T-helper 2 cell treated with Interferon-gamma antibody and Interleukin-4, amounts not matched to agents 5 μg/mL and 100 μg/mL, for 36 hours (primary cell): ENCODE measurements around the gene CHD9.
"Not testable (repeated sequence)": the region's sequence is repeated elsewhere in the genome, so short reads cannot be mapped to it uniquely, and the experiment has no call there.

Experiments used
- DNase-seq: peaks from one replicate; pipeline ENCODE4 v3.0.0; 2021; ENCODE audit warnings: low spot score
- H3K27ac Mint-ChIP-seq: one replicate; pipeline ENCODE4 v1.8.0; 2021; ENCODE audit warnings: mild to moderate bottlenecking, mixed read lengths
- H3K27me3 Mint-ChIP-seq: one replicate; pipeline ENCODE4 v1.8.0; 2021; ENCODE audit warnings: low read depth, mixed read lengths
- H3K36me3 Mint-ChIP-seq: one replicate; pipeline ENCODE4 v1.8.0; 2021; ENCODE audit warnings: low read depth, mixed read lengths
- H3K4me1 Mint-ChIP-seq: one replicate; pipeline ENCODE4 v1.8.0; 2021; ENCODE audit warnings: low read depth, mixed read lengths
- H3K4me3 Mint-ChIP-seq: one replicate; pipeline ENCODE4 v1.8.0; 2022; ENCODE audit warnings: mild to moderate bottlenecking, moderate library complexity, mixed read lengths
- H3K9me3 Mint-ChIP-seq: one replicate; pipeline ENCODE4 v1.8.0; 2021; ENCODE audit warnings: mixed read lengths

Gene CHD9

DNA sequence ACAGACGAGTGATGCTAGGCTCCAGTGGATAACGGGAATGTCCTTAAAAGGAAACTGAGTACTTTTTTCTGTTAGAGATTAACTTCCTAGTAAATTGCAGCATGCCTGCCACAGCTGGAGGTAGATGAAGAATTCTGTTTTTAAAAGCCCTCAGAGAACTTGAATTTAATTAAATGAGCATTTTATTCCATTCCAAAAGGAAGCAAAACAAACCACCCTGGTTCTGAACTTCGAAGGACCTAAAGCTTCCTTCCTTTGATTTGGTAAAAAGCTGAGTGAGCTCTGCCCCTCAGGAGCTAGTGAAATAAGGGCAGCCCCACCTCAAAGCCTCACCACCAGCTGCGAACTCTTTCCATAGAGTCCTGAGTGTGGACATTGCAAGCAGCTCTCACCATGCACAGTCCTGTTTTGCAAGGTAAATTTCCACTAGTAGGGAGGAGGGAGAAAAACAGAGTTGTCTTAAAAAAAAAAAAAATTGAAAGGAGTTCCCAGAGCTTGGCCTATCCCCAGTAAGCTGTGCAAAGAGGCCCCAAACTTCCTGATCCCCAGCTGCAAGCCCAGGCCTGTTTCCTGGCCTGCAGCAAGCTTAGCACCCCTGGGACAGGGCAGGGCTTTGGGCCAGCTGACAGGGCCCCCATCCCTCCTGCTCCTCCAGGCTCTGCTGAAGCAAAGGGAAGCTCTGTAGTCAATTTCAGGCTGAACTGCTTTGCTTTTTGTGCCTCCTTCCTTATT lies 13.3 kb upstream of the CHD9 start:
- Mint-ChIP-seq H3K36me3 (no peaks in the 10 kb centered on the region), H3K9me3 (no peaks in the 10 kb centered on the region), H3K27ac (no peak overlapping the region), H3K4me1 (no peaks in the 10 kb centered on the region), H3K27me3 (peaks cover 7% of the 10 kb centered on the region), H3K4me3 (no peak overlapping the region)
- DNase-seq: no peak

DNA sequence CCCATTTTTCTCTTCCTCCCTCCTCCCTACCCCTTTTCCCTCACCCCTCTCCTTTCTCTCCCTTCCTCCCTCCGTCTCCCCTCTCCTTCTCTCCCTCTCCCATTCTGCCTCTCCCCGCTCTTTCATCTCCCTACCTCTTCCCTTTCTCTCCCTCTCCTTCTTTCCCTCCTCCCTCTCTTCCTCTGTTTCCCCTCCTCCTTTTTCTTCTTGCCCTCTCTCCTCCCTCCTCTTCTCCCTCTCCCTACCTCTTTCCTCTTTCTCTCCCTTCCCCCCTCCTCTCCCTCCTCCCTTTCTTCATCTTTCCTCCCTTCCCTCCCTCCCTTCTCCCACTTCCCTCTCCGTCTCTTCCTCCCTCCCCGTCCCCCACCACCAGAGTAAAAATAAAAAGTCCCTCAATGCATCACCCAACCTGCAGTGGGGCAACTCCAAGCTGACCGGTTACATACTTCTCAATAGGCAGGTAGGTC lies 12.5 kb upstream of the CHD9 start:
- Mint-ChIP-seq H3K4me1 (no peaks in the 10 kb centered on the region), H3K4me3 (no peak overlapping the region), H3K9me3 (no peaks in the 10 kb centered on the region), H3K36me3 (no peaks in the 10 kb centered on the region), H3K27ac (no peak overlapping the region), H3K27me3 (peaks cover 7% of the 10 kb centered on the region)
- no peak for DNase-seq

DNA sequence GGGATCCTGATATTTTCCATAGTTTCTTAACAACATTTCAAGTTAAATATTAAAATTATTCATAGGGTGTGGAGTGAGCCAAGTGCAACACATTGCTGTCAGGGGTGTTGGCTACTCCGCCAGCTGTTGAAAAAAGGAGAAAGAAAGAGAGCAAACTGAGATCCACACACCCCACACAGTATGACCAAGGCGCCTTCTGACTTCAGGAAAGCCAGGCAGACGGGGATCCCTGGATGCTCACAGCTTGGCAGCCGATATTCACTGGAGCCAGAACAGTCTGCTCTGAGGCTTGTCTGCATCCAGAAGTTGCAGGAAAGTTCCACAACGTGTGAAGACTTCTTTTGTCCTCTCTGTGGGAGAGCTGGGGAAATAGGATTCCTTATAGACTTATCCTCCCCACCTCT lies 11.4 kb upstream of the CHD9 start:
- Mint-ChIP-seq H3K27ac (no peak overlapping the region), H3K4me1 (no peaks in the 10 kb centered on the region), H3K9me3 (no peaks in the 10 kb centered on the region), H3K36me3 (no peaks in the 10 kb centered on the region), H3K4me3 (no peak overlapping the region), H3K27me3 (peaks cover 7% of the 10 kb centered on the region)
- DNase-seq: no peak

DNA sequence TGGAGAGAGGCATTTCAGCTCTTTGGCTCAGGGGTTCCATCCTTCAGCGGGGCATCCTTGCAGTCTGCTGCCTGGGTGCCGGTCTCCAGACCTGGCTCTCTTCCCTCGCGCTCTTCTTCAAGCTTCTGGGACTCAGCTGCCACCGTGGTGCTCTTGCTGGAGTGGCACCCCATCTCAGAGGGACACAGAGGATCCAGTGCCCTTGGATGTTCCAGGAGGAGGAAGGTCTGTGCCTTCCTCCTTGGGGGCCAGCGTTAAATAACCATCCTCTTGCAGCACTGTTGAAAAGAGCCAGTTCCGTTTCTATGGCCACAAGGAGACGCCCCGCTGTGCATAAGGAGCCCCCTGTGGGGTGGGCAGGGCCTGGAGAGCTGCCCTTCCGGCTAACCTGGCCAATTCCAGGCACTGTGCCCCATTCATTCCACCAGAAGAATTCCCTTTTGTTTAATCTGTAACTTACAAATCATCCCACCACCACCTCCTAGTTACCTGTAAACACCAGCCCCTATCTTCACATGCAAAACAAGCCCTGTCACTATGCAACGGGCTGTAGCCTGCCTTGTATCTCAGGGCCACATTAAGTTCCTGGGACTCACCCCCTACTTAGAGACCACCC lies 10.7 kb upstream of the CHD9 start:
- H3K4me1 Mint-ChIP-seq: no peaks in the 10 kb centered on the region
- no peaks in the 10 kb centered on the region for H3K36me3 Mint-ChIP-seq
- H3K4me3 Mint-ChIP-seq: no peak overlapping the region
- DNase-seq: no peak
- no peaks in the 10 kb centered on the region for H3K9me3 Mint-ChIP-seq
- H3K27me3 Mint-ChIP-seq: peaks cover 7% of the 10 kb centered on the region
- H3K27ac Mint-ChIP-seq: no peak overlapping the region

DNA sequence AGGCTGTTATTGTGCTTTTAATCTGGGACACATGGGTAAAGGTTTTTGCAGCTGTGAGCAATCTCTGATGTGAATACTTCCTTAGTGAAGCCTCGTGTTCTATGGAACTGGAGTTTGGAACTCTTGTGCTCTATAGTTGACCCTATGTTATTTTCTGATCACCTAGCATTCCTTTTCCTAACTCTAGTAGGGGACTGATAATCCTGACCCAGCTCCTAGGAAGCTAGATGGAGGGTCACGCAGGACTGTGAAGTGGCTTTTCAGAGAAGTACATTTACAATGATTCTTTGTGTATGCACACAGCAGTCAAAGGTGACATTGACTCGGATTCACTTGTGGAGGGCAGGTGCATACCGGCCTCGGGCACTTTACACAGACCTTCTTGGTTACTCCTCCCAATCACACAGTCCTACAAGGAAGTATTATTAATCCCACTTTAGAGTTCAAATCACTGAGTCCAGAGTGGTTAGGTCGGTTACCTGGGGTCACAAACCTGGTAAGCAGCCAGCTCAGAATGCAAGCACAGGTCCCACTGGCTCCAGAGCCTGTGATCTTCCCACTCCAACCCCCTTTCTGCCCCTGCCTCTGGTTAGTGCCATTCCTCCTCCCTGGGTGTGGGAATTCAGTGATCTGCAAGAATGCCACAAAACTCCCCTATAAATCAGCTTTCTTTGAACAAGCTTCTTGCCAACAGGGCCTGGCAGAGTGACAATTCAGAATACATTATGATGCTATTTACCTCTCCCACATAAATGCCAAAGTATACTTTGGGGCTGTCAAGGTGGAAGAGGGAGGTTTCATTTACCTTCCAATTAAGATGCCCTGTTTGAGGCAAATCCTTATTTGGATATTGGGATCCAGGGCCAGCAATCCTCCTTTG lies 9.2 kb upstream of the CHD9 start:
- Mint-ChIP-seq H3K36me3 (no peaks in the 10 kb centered on the region), H3K4me3 (no peak overlapping the region), H3K27ac (no peak overlapping the region), H3K4me1 (no peaks in the 10 kb centered on the region), H3K27me3 (peaks cover 7% of the 10 kb centered on the region), H3K9me3 (no peaks in the 10 kb centered on the region)
- DNase-seq: no peak

- H3K9me3 Mint-ChIP-seq, DNase-seq, H3K4me1 Mint-ChIP-seq, H3K27ac Mint-ChIP-seq, H3K4me3 Mint-ChIP-seq, H3K27me3 Mint-ChIP-seq, H3K36me3 Mint-ChIP-seq: not testable (repeated sequence)
Measured at GRCh38 chr16:53047515-53047914, 7.3 kb upstream of the CHD9 start.

DNA sequence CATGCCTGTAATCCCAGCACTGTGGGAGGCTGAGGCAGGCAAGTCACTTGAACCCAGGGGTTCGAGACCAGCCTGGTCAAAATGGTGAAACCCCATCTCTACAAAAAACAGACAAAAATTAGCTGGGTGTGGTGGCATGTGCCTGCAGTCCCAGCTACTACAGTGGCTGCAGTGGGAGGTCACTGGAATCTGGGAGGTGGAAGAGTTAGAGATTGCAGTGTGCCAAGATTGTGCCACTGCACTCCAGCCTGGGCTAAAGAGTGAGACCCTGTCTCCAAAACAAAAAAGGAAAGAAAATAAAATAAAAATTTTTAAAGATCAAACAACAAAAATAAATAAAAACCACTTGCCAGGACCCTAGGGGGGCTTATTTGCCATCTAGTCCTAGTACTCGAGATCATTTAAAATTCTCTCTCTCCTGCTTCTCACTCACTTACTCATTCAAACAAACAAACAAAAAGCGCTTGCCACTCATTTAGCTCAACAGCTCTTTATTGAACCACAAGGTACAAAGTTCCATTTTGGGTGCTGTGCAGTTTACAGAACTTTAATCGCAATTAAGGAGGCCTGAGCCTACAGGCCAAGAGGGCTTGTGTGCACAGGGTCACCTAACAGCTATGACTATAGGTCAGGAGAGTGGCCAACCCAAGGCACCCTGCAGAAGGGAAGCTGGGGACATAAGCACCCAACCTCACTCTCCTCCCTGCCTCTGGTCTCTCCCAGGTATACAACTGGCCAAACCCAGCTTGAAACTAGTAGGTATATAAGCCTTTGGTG lies 6.5 kb upstream of the CHD9 start:
- H3K4me3 Mint-ChIP-seq: no peak overlapping the region
- H3K27me3 Mint-ChIP-seq: no peaks in the 10 kb centered on the region
- peaks cover 6% of the 10 kb centered on the region for H3K4me1 Mint-ChIP-seq
- no peaks in the 10 kb centered on the region for H3K9me3 Mint-ChIP-seq
- DNase-seq: no peak
- H3K27ac Mint-ChIP-seq: no peak overlapping the region
- no peaks in the 10 kb centered on the region for H3K36me3 Mint-ChIP-seq

GRCh38 chr16:53051255-53051654 lies 3.5 kb upstream of the CHD9 start:
- not testable (repeated sequence) for H3K27ac Mint-ChIP-seq, H3K9me3 Mint-ChIP-seq, DNase-seq, H3K36me3 Mint-ChIP-seq, H3K27me3 Mint-ChIP-seq, H3K4me3 Mint-ChIP-seq
- peaks cover 17% of the 10 kb centered on the region for H3K4me1 Mint-ChIP-seq

DNA sequence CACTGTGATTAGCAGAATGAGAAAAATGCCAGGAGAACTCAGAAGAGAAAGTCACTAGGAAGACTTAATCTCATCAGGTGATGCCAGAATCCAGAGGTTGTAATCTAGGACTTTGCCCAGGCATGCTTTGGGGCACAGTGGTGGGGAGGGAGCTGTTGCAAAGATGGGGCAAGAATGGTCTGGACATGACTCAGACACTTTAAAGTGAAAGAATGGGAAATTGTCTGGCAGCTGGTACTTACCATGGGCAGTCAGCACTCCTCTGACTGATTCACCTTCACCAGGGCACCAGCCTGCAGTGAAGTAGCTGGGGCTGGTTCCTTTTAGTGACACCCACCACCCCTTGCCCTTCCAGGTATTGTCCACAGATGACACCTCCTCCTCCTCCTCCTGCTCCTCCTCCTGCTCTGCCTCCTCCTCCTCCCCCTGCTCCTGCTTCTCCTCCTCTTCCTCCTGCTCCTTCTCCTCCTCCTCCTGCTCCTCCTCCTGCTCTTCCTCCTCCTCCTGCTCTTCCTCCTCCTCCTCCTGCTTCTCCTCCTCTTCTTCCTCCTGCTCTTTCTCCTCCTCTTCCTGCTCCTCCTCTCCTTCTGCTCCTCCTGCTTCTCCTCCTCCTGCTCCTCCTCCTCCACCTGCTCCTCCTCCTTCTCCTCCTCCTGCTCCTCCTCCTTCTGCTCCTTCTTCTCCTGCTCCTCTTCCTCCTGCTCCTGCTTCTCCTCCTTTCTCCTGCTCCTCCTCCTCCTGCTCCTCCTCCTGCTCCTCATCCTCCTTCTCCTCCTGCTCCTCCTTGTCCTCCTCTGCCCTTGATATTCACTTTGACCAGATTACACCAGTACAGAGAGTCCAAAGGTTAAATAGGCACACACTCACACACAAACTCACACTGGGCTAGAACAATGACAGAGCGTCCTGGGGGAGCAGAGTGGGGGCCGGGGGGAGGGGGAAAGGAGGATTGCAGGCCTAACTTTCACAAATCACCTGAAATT lies 2.0 kb upstream of the CHD9 start, which contains the start of gene CHD9NB:
TSS of gene CHD9NB (minus strand) at position 379 of the 983 bp plus-strand sequence. CDS start 8,739 bp downstream, outside the sequence.
- Mint-ChIP-seq H3K27me3 (no peaks in the 10 kb centered on the region), H3K36me3 (no peaks in the 10 kb centered on the region), H3K4me3 (peak within 1 kb of the TSS; percentile 46), H3K27ac (no peak within 1 kb of the TSS), H3K9me3 (no peaks in the 10 kb centered on the region), H3K4me1 (peaks cover 24% of the 10 kb centered on the region)
- DNase-seq: no peak

DNA sequence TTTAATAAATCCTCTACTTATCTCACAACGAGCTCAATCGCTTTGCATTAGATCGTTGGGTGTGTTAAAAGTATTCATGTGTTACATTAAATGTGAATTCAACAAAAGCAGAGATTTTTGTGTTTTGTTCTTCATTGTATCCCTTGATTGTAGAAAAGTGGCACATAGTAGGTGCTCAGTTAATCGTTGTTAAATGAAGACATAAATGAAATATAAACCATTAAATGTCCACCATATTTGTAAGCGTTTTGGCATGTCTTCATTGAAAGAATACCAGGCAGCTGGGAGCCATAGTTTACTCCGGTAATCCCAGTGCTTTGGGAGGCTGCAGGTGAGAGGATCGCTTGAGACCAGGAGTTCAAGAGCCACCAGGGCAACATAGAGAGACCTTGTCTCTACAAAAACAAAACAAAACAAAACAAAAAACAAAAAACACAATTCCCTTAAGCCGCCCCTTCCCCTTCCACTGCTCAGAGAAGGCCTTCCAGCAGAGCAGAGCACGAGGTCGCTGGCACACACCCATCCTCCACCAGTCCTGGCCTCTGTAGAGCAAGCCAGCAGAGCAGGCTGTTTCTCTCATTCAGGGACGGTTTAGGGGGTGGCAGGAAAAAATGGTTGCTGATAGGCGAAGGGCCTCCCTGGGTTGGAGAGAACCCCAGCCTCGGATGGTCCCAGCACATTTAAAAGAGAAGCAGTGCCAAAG lies 673 bp upstream of the CHD9 start:
- no peaks in the 10 kb centered on the region for H3K36me3 Mint-ChIP-seq
- no peaks in the 10 kb centered on the region for H3K9me3 Mint-ChIP-seq
- peaks cover 33% of the 10 kb centered on the region for H3K4me1 Mint-ChIP-seq

DNA sequence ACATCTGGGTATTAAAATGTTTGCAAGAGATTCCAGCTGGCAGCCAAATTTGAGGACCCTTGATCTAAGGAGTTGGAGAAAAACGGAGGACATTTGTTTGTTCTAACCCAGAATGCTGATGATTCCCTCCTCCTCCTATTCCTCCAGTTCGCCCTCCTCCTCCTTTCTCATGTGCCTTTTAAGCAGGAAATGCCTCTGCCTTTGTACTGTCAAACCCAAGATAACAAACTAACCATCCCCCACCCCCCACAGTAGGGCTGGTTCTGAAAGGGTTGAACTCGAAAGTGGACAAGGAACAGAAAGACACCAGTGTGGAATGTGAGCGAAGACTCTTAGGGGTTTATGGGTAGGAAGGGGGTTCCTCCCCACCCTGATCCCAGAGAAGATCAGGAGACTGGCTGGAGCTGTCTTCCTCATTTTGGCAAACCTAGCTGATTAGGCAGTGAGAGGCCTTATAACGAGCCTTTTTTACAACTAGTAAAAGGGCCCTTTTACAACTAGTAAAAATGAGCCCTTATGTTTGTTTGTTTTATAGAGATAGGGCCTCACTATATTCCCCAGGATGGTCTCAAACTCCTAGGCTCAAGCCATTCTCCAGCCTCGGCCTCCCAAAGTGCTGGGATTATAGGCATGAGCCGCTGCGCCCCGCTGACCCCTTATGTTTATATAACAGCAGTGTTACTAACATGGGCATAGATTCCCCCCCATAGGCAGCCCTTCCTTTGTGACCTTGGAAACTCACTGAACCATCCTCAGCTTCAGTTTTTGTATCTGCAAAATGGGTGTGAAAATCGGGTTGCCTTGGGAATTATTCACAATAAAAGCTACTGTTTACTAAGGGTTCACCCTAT lies 975 bp downstream of the CHD9 start:
- H3K36me3 Mint-ChIP-seq: no peaks in the 10 kb centered on the region
- H3K9me3 Mint-ChIP-seq: no peaks in the 10 kb centered on the region
- H3K4me3 Mint-ChIP-seq: peak overlapping the region; percentile 92
- peaks cover 33% of the 10 kb centered on the region for H3K4me1 Mint-ChIP-seq
- no peaks in the 10 kb centered on the region for H3K27me3 Mint-ChIP-seq
- DNase-seq: no peak
- H3K27ac Mint-ChIP-seq: peak overlapping the region; percentile 88

More for the DNA sequence above, 673 bp upstream of the CHD9 start:
- peak overlapping the region; percentile 92 for H3K4me3 Mint-ChIP-seq
- DNase-seq: no peak
- peak overlapping the region; percentile 64 for H3K27ac Mint-ChIP-seq
- no peaks in the 10 kb centered on the region for H3K27me3 Mint-ChIP-seq
